ENCODE results near the gene MAML3. TPM values are rescaled to one million over a fixed set of nuclear protein-coding genes. Genes with fewer than 3 reads are reported as not detected.
A peak's percentile ranks its signal among the peaks of the same experiment; 100 is the strongest.

MAML3 gene
- total and polyA plus RNA-seq, 5 donors from 2014 or later = 0.11 to 1.1 (median 0.16) TPM; not detected in 1

GRCh38 chr4:139744232-139744631 is 409.8 kb downstream of the MAML3 start:
- DNase-seq (no peak), ATAC-seq (ENCODE audit: low read depth in 2 of 2) (no peak)
- Mint-ChIP-seq H3K9me3 (no peaks in the 10 kb centered on the region), H3K27me3 (peaks cover 9% of the 10 kb centered on the region), H3K36me3 (no peaks in the 10 kb centered on the region), H3K4me1 (no peaks in the 10 kb centered on the region), H3K27ac (no peak overlapping the region), H3K4me3 (no peak overlapping the region)
- Histone ChIP-seq H3K36me3 (ENCODE audit: control insufficient read depth, insufficient read depth, low read length) (no peaks in the 10 kb centered on the region), H3K27ac (ENCODE audit: insufficient read depth, low read length, poor library complexity, severe bottlenecking) (no peak overlapping the region), H3K4me3 (ENCODE audit: low read depth, low read length) (no peak overlapping the region), H3K4me1 (ENCODE audit: control insufficient read depth, insufficient read depth, low read length, poor library complexity, severe bottlenecking) (no peaks in the 10 kb centered on the region), H3K27me3 (ENCODE audit: control insufficient read depth, insufficient read depth, low read length) (no peaks in the 10 kb centered on the region), H3K9me3 (ENCODE audit: control insufficient read depth in 2 of 2, low read length in 2 of 2) (no peaks in the 10 kb centered on the region)

- H3K9me3 ChIP-seq (ENCODE audit: control insufficient read depth in 2 of 2, low read length in 2 of 2) = no peaks in the 10 kb centered on the region
- H3K36me3 ChIP-seq (ENCODE audit: control insufficient read depth, insufficient read depth, low read length) = no peaks in the 10 kb centered on the region
- no peak overlapping the region for H3K27ac ChIP-seq (ENCODE audit: insufficient read depth, low read length, poor library complexity, severe bottlenecking)
- no peak overlapping the region for H3K4me3 Mint-ChIP-seq
- H3K27me3 ChIP-seq (ENCODE audit: control insufficient read depth, insufficient read depth, low read length) = peaks cover under 1% of the 10 kb centered on the region
- H3K4me1 ChIP-seq (ENCODE audit: control insufficient read depth, insufficient read depth, low read length, poor library complexity, severe bottlenecking) = no peaks in the 10 kb centered on the region
- H3K27ac Mint-ChIP-seq = no peak overlapping the region
- H3K9me3 Mint-ChIP-seq = no peaks in the 10 kb centered on the region
- no peak for ATAC-seq (ENCODE audit: low read depth in 2 of 2)
- H3K36me3 Mint-ChIP-seq = no peaks in the 10 kb centered on the region
- no peaks in the 10 kb centered on the region for H3K4me1 Mint-ChIP-seq
- no peak overlapping the region for H3K4me3 ChIP-seq (ENCODE audit: low read depth, low read length)
- no peak for DNase-seq
- peaks cover 17% of the 10 kb centered on the region for H3K27me3 Mint-ChIP-seq
Observed at GRCh38 chr4:139743027-139743426, 411.0 kb downstream of the MAML3 start.

- H3K4me3 Mint-ChIP-seq = no peak overlapping the region
- ATAC-seq (ENCODE audit: low read depth in 2 of 2) (no peak), DNase-seq (no peak)
- H3K27ac Mint-ChIP-seq = no peak overlapping the region
- Histone ChIP-seq H3K27me3 (ENCODE audit: control insufficient read depth, insufficient read depth, low read length) (peaks cover 15% of the 10 kb centered on the region), H3K4me1 (ENCODE audit: control insufficient read depth, insufficient read depth, low read length, poor library complexity, severe bottlenecking) (peaks cover 1% of the 10 kb centered on the region), H3K9me3 (ENCODE audit: control insufficient read depth in 2 of 2, low read length in 2 of 2) (no peaks in the 10 kb centered on the region), H3K4me3 (ENCODE audit: low read depth, low read length) (no peak overlapping the region), H3K27ac (ENCODE audit: insufficient read depth, low read length, poor library complexity, severe bottlenecking) (no peak overlapping the region), H3K36me3 (ENCODE audit: control insufficient read depth, insufficient read depth, low read length) (no peaks in the 10 kb centered on the region)
- H3K36me3 Mint-ChIP-seq = no peaks in the 10 kb centered on the region
- H3K27me3 Mint-ChIP-seq = peaks cover 39% of the 10 kb centered on the region
- peaks cover 0 to 6% (median 0%) of the 10 kb centered on the region in 4 donors for H3K4me1 Mint-ChIP-seq
- H3K9me3 Mint-ChIP-seq = no peaks in the 10 kb centered on the region
Observed at GRCh38 chr4:139740531-139741041, 413.4 kb downstream of the MAML3 start.

- H3K27ac Mint-ChIP-seq = no peak overlapping the region
- no peaks in the 10 kb centered on the region for H3K9me3 Mint-ChIP-seq
- no peaks in the 10 kb centered on the region for H3K9me3 ChIP-seq (ENCODE audit: control insufficient read depth in 2 of 2, low read length in 2 of 2)
- H3K4me3 Mint-ChIP-seq = no peak overlapping the region
- no peaks in the 10 kb centered on the region for H3K36me3 ChIP-seq (ENCODE audit: control insufficient read depth, insufficient read depth, low read length)
- peaks cover 42% of the 10 kb centered on the region for H3K27me3 Mint-ChIP-seq
- peaks cover 15% of the 10 kb centered on the region for H3K27me3 ChIP-seq (ENCODE audit: control insufficient read depth, insufficient read depth, low read length)
- peaks cover 6% of the 10 kb centered on the region for H3K4me1 ChIP-seq (ENCODE audit: control insufficient read depth, insufficient read depth, low read length, poor library complexity, severe bottlenecking)
- H3K27ac ChIP-seq (ENCODE audit: insufficient read depth, low read length, poor library complexity, severe bottlenecking) = no peak overlapping the region
- no peaks in the 10 kb centered on the region for H3K36me3 Mint-ChIP-seq
- ATAC-seq (ENCODE audit: low read depth in 2 of 2) = no peak
- H3K4me1 Mint-ChIP-seq = peaks cover 0 to 7% (median 0%) of the 10 kb centered on the region in 4 donors
- no peak overlapping the region for H3K4me3 ChIP-seq (ENCODE audit: low read depth, low read length)
- no peak for DNase-seq
Observed at GRCh38 chr4:139740121-139740520, 413.9 kb downstream of the MAML3 start.

- ATAC-seq (ENCODE audit: low read depth in 2 of 2) = no peak
- Histone ChIP-seq H3K27me3 (ENCODE audit: control insufficient read depth, insufficient read depth, low read length) (peaks cover 20% of the 10 kb centered on the region), H3K36me3 (ENCODE audit: control insufficient read depth, insufficient read depth, low read length) (no peaks in the 10 kb centered on the region), H3K9me3 (ENCODE audit: control insufficient read depth in 2 of 2, low read length in 2 of 2) (no peaks in the 10 kb centered on the region), H3K27ac (ENCODE audit: insufficient read depth, low read length, poor library complexity, severe bottlenecking) (no peak overlapping the region), H3K4me3 (ENCODE audit: low read depth, low read length) (no peak overlapping the region), H3K4me1 (ENCODE audit: control insufficient read depth, insufficient read depth, low read length, poor library complexity, severe bottlenecking) (peaks cover 14% of the 10 kb centered on the region)
- H3K36me3 Mint-ChIP-seq = no peaks in the 10 kb centered on the region
- no peak overlapping the region for H3K4me3 Mint-ChIP-seq
- H3K9me3 Mint-ChIP-seq = no peaks in the 10 kb centered on the region
- H3K27me3 Mint-ChIP-seq = peaks cover 49% of the 10 kb centered on the region
- DNase-seq = no peak
- peaks cover 0 to 17% (median 5%) of the 10 kb centered on the region in 4 donors for H3K4me1 Mint-ChIP-seq
- H3K27ac Mint-ChIP-seq = no peak overlapping the region
Observed at GRCh38 chr4:139738846-139739613, 415.0 kb downstream of the MAML3 start.

GRCh38 chr4:139736661-139737060 is 417.3 kb downstream of the MAML3 start:
- H3K9me3 Mint-ChIP-seq = peaks cover 0 to 3% (median 0%) of the 10 kb centered on the region in 7 donors
- H3K36me3 ChIP-seq (ENCODE audit: control insufficient read depth, insufficient read depth, low read length) = no peaks in the 10 kb centered on the region
- peaks cover 14% of the 10 kb centered on the region for H3K4me1 ChIP-seq (ENCODE audit: control insufficient read depth, insufficient read depth, low read length, poor library complexity, severe bottlenecking)
- peaks cover 24% of the 10 kb centered on the region for H3K27me3 ChIP-seq (ENCODE audit: control insufficient read depth, insufficient read depth, low read length)
- DNase-seq = no peak
- no peak for ATAC-seq (ENCODE audit: low read depth in 2 of 2)
- no peak overlapping the region for H3K27ac Mint-ChIP-seq
- no peak overlapping the region for H3K4me3 ChIP-seq (ENCODE audit: low read depth, low read length)
- H3K4me3 Mint-ChIP-seq = peak overlapping the region in 1 of 4 donors; percentile 34
- H3K27ac ChIP-seq (ENCODE audit: insufficient read depth, low read length, poor library complexity, severe bottlenecking) = no peak overlapping the region
- peaks cover 0 to 17% (median 5%) of the 10 kb centered on the region in 4 donors for H3K4me1 Mint-ChIP-seq
- H3K27me3 Mint-ChIP-seq = peaks cover 65% of the 10 kb centered on the region
- no peaks in the 10 kb centered on the region for H3K9me3 ChIP-seq (ENCODE audit: control insufficient read depth in 2 of 2, low read length in 2 of 2)
- no peaks in the 10 kb centered on the region for H3K36me3 Mint-ChIP-seq

- peaks cover 65% of the 10 kb centered on the region for H3K27me3 Mint-ChIP-seq
- H3K4me3 ChIP-seq (ENCODE audit: low read depth, low read length) = no peak overlapping the region
- DNase-seq = no peak
Observed at GRCh38 chr4:139736274-139736660, 417.7 kb downstream of the MAML3 start.

More at GRCh38 chr4:139736274-139736660, 417.7 kb downstream of the MAML3 start:
- no peak overlapping the region for H3K27ac Mint-ChIP-seq
- H3K36me3 Mint-ChIP-seq = no peaks in the 10 kb centered on the region
- peaks cover 0 to 3% (median 0%) of the 10 kb centered on the region in 7 donors for H3K9me3 Mint-ChIP-seq
- no peak for ATAC-seq (ENCODE audit: low read depth in 2 of 2)
- H3K9me3 ChIP-seq (ENCODE audit: control insufficient read depth in 2 of 2, low read length in 2 of 2) = no peaks in the 10 kb centered on the region
- H3K27ac ChIP-seq (ENCODE audit: insufficient read depth, low read length, poor library complexity, severe bottlenecking) = no peak overlapping the region
- peak overlapping the region in 1 of 4 donors; percentile 67 for H3K4me3 Mint-ChIP-seq
- no peaks in the 10 kb centered on the region for H3K36me3 ChIP-seq (ENCODE audit: control insufficient read depth, insufficient read depth, low read length)
- peaks cover 14% of the 10 kb centered on the region for H3K4me1 ChIP-seq (ENCODE audit: control insufficient read depth, insufficient read depth, low read length, poor library complexity, severe bottlenecking)
- peaks cover 0 to 17% (median 5%) of the 10 kb centered on the region in 4 donors for H3K4me1 Mint-ChIP-seq
- peaks cover 24% of the 10 kb centered on the region for H3K27me3 ChIP-seq (ENCODE audit: control insufficient read depth, insufficient read depth, low read length)

Data from CD4-positive, CD25-positive, alpha-beta regulatory T cell (primary cell).